ENCODE data around the gene HPSE. TPM values are rescaled to one million over a fixed set of nuclear protein-coding genes. Genes with fewer than 3 reads are reported as not detected.

The HPSE gene
- total and polyA plus RNA-seq, 2 donors (not counting 1 experiment from before 2014, with no cell fraction given), result 1.3 to 2.6 TPM

GRCh38 chr4:83339573-83339972 lies 4.9 kb upstream of the HPSE start:
- no peak for TF ChIP-seq EZH2 (IDR thresholded peaks at IDR 0.05; ENCODE audit: borderline replicate concordance, insufficient read depth, low read depth, low read length, poor library complexity, severe bottlenecking)
- no peak for TF ChIP-seq CTCF (IDR thresholded peaks at IDR 0.05)
- intact Hi-C loops (cut with micrococcal nuclease), result loop anchor here (10.0 kb wide), 1 partner anchor 115 kb away; the partner anchor contains the start of genes HELQ and MRPS18C
- Mint-ChIP-seq H3K27ac (no peak overlapping the region), H3K4me3 (no peak overlapping the region), H3K9me3 (ENCODE audit: insufficient read depth) (peaks cover 6% of the 10 kb centered on the region), H3K4me1 (peaks cover 12% of the 10 kb centered on the region), H3K27me3 (peaks cover 7% of the 10 kb centered on the region)
- Histone ChIP-seq H2AFZ (ENCODE audit: insufficient read depth, low read depth, low read length, poor library complexity, severe bottlenecking) (no peak overlapping the region), H3K36me3 (replicated peaks in 1 of 2; ENCODE audit: control extremely low read depth in 1 of 2, control insufficient read depth in 1 of 2, extremely low read depth in 1 of 2, insufficient read depth in 2 of 2, low read length in 1 of 2) (no peaks in the 10 kb centered on the region), H3K4me2 (replicated peaks; ENCODE audit: low read depth, low read length, poor library complexity, severe bottlenecking) (no peak overlapping the region), H3K4me1 (ENCODE audit: control insufficient read depth in 2 of 2, insufficient read depth in 2 of 2, low read length in 2 of 2) (peaks cover 6 to 10% of the 10 kb centered on the region in 2 donors), H3K79me2 (ENCODE audit: control insufficient read depth, insufficient read depth, low read length) (no peaks in the 10 kb centered on the region), H3K27ac (ENCODE audit: low read length in 2 of 2) (no peak overlapping the region), H3K9ac (ENCODE audit: low read length) (no peak overlapping the region), H3K27me3 (replicated peaks in 1 of 4; ENCODE audit: control extremely low read depth in 1 of 4, control insufficient read depth in 3 of 4, insufficient read depth in 4 of 4, low read length in 3 of 4) (peaks cover 0 to 6% (median 0%) of the 10 kb centered on the region in 4 experiments), H4K20me1 (ENCODE audit: control insufficient read depth, insufficient read depth, low read length, poor library complexity, severe bottlenecking) (no peaks in the 10 kb centered on the region), H3K4me3 (ENCODE audit: control extremely low read depth in 1 of 5, extremely low read depth in 1 of 5, insufficient read depth in 1 of 5, low read depth in 2 of 5, low read length in 4 of 5) (no peak overlapping the region), H3K9me3 (ENCODE audit: control extremely low read depth in 1 of 3, control insufficient read depth in 2 of 3, insufficient read depth in 1 of 3, low read length in 2 of 3) (peaks cover 0 to 19% (median 0%) of the 10 kb centered on the region in 3 donors)
- DNase-seq (no peak), ATAC-seq (ENCODE audit: low read depth) (no peak)
- 78% methylated on average over 2 of the region's 6 CpGs for WGBS (ENCODE audit: insufficient coverage)
- ChIA-PET POLR2A (no interaction called here), CTCF (no interaction called here)

GRCh38 chr4:83335701-83336100 lies 1.1 kb upstream of the HPSE start:
- Histone ChIP-seq H3K27ac (ENCODE audit: low read length in 2 of 2) (no peak overlapping the region), H3K4me3 (ENCODE audit: control extremely low read depth in 1 of 5, extremely low read depth in 1 of 5, insufficient read depth in 1 of 5, low read depth in 2 of 5, low read length in 4 of 5) (no peak overlapping the region), H3K27me3 (replicated peaks in 1 of 4; ENCODE audit: control extremely low read depth in 1 of 4, control insufficient read depth in 3 of 4, insufficient read depth in 4 of 4, low read length in 3 of 4) (peaks cover 0 to 6% (median 0%) of the 10 kb centered on the region in 4 experiments), H3K4me1 (ENCODE audit: control insufficient read depth in 2 of 2, insufficient read depth in 2 of 2, low read length in 2 of 2) (peaks cover 12 to 19% of the 10 kb centered on the region in 2 donors), H3K4me2 (replicated peaks; ENCODE audit: low read depth, low read length, poor library complexity, severe bottlenecking) (peak overlapping the region; percentile 99), H3K9ac (ENCODE audit: low read length) (no peak overlapping the region), H2AFZ (ENCODE audit: insufficient read depth, low read depth, low read length, poor library complexity, severe bottlenecking) (peak overlapping the region; percentile 96), H4K20me1 (ENCODE audit: control insufficient read depth, insufficient read depth, low read length, poor library complexity, severe bottlenecking) (no peaks in the 10 kb centered on the region), H3K36me3 (replicated peaks in 1 of 2; ENCODE audit: control extremely low read depth in 1 of 2, control insufficient read depth in 1 of 2, extremely low read depth in 1 of 2, insufficient read depth in 2 of 2, low read length in 1 of 2) (no peaks in the 10 kb centered on the region), H3K9me3 (ENCODE audit: control extremely low read depth in 1 of 3, control insufficient read depth in 2 of 3, insufficient read depth in 1 of 3, low read length in 2 of 3) (peaks cover 0 to 19% (median 0%) of the 10 kb centered on the region in 3 donors), H3K79me2 (ENCODE audit: control insufficient read depth, insufficient read depth, low read length) (no peaks in the 10 kb centered on the region)
- intact Hi-C loops (cut with micrococcal nuclease), result loop anchor here (10.0 kb wide), 1 partner anchor 119 kb away; the partner anchor contains the start of genes HELQ and MRPS18C
- ATAC-seq (ENCODE audit: low read depth), result no peak
- Mint-ChIP-seq H3K27me3 (peaks cover 7% of the 10 kb centered on the region), H3K27ac (peak overlapping the region; percentile 17), H3K4me1 (peaks cover 20% of the 10 kb centered on the region), H3K4me3 (peak overlapping the region; percentile 86), H3K9me3 (ENCODE audit: insufficient read depth) (peaks cover 6% of the 10 kb centered on the region)
- WGBS (ENCODE audit: insufficient coverage), result 10% methylated on average over 3 of the region's 6 CpGs
- DNase-seq, result peak; percentile 8
- ChIA-PET CTCF (no interaction called here), POLR2A (no interaction called here)
- no peak for TF ChIP-seq EZH2 (IDR thresholded peaks at IDR 0.05; ENCODE audit: borderline replicate concordance, insufficient read depth, low read depth, low read length, poor library complexity, severe bottlenecking)
- no peak for TF ChIP-seq CTCF (IDR thresholded peaks at IDR 0.05)
